Measurements from ENCODE around the gene MORC1.

DNA sequence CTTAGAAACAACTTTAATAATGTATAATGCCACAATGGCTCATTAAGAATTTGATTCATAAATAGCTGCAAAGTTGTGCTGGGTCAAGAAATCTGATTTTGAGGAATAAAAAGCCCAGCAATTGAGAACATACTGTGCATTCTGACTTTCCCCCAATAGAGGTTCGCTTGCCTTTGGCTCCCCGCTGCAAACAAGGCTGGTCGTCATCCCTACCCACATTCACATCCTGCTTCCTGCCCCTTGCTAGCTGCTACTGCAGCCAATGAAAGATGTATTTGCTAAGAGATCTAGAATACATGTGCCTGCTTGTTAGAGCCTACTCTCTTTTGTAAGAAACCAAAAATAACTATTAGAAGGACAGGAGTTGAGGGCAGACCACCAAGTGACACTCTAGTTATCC, 112.5 kb downstream of the MORC1 start:
- TF ChIP-seq POLR2A (IDR thresholded peaks at IDR 0.05): no peak
- no peak for TF ChIP-seq CTCF (IDR thresholded peaks at IDR 0.05)
- no peak for TF ChIP-seq EP300 (IDR thresholded peaks at IDR 0.05)

All from tibial nerve (tissue), 4 donors.